HEK293 (cell line): Measurements from ENCODE around the gene USP6NL.

Experiments
- MYNN ChIP-seq: fragments of 450-650 bp; formaldehyde crosslinking; IDR thresholded peaks from 2 replicates; pipeline ENCODE4 v1.5.1; 2016; ENCODE audit warnings: missing biosample characterization, missing genetic modification characterization, borderline replicate concordance
- RBAK ChIP-seq: fragments of 450-650 bp; formaldehyde crosslinking; IDR thresholded peaks from 2 replicates; pipeline ENCODE4 v1.5.1; 2016; ENCODE audit warnings: missing biosample characterization, missing genetic modification characterization
- ZNF121 ChIP-seq: fragments of 450-650 bp; formaldehyde crosslinking; IDR thresholded peaks from 2 replicates; pipeline ENCODE4 v1.5.1; 2016; ENCODE audit warnings: missing biosample characterization, missing genetic modification characterization
- ZNF2 ChIP-seq: fragments of 450-650 bp; formaldehyde crosslinking; IDR thresholded peaks from 2 replicates; pipeline ENCODE4 v1.5.1; 2016; ENCODE audit warnings: missing biosample characterization, missing genetic modification characterization
- ZNF529 ChIP-seq: fragments of 450-650 bp; formaldehyde crosslinking; IDR thresholded peaks from 2 replicates; pipeline ENCODE4 v1.5.1; 2017; ENCODE audit warnings: missing genetic modification characterization, missing biosample characterization; ENCODE audit not compliant: insufficient replicate concordance
- ZNF639 ChIP-seq: fragments of 450-650 bp; formaldehyde crosslinking; IDR thresholded peaks from 2 replicates; pipeline ENCODE4 v1.5.1; 2016; ENCODE audit warnings: missing biosample characterization, missing genetic modification characterization
- TF ChIP-seq, protein P1 (sequence below): fragments of 450-650 bp; formaldehyde crosslinking; IDR thresholded peaks from 2 replicates; pipeline ENCODE4 v1.5.1; 2016; ENCODE audit warnings: missing biosample characterization, missing genetic modification characterization, low read depth
- TF ChIP-seq, protein P2 (sequence below): fragments of 450-650 bp; formaldehyde crosslinking; IDR thresholded peaks from 2 replicates; pipeline ENCODE4 v1.5.1; 2016; ENCODE audit warnings: missing biosample characterization, missing genetic modification characterization
- TF ChIP-seq, protein P3 (sequence below): sonication (generic); formaldehyde crosslinking; IDR thresholded peaks from 2 replicates; pipeline ENCODE4 v1.8.1; 2022; ENCODE audit warnings: mild to moderate bottlenecking, moderate library complexity, missing genetic modification reagents

- TF ChIP-seq ZNF121 (tag by site-specific recombination): no peak
- TF ChIP-seq, protein P1, sequence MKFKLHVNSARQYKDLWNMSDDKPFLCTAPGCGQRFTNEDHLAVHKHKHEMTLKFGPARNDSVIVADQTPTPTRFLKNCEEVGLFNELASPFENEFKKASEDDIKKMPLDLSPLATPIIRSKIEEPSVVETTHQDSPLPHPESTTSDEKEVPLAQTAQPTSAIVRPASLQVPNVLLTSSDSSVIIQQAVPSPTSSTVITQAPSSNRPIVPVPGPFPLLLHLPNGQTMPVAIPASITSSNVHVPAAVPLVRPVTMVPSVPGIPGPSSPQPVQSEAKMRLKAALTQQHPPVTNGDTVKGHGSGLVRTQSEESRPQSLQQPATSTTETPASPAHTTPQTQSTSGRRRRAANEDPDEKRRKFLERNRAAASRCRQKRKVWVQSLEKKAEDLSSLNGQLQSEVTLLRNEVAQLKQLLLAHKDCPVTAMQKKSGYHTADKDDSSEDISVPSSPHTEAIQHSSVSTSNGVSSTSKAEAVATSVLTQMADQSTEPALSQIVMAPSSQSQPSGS (tag by site-specific recombination): no peak
- TF ChIP-seq, protein P2, sequence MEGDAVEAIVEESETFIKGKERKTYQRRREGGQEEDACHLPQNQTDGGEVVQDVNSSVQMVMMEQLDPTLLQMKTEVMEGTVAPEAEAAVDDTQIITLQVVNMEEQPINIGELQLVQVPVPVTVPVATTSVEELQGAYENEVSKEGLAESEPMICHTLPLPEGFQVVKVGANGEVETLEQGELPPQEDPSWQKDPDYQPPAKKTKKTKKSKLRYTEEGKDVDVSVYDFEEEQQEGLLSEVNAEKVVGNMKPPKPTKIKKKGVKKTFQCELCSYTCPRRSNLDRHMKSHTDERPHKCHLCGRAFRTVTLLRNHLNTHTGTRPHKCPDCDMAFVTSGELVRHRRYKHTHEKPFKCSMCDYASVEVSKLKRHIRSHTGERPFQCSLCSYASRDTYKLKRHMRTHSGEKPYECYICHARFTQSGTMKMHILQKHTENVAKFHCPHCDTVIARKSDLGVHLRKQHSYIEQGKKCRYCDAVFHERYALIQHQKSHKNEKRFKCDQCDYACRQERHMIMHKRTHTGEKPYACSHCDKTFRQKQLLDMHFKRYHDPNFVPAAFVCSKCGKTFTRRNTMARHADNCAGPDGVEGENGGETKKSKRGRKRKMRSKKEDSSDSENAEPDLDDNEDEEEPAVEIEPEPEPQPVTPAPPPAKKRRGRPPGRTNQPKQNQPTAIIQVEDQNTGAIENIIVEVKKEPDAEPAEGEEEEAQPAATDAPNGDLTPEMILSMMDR: no peak
- no peak for TF ChIP-seq RBAK (tag by site-specific recombination)
- TF ChIP-seq ZNF529 (tag by site-specific recombination): no peak
- TF ChIP-seq, protein P3, sequence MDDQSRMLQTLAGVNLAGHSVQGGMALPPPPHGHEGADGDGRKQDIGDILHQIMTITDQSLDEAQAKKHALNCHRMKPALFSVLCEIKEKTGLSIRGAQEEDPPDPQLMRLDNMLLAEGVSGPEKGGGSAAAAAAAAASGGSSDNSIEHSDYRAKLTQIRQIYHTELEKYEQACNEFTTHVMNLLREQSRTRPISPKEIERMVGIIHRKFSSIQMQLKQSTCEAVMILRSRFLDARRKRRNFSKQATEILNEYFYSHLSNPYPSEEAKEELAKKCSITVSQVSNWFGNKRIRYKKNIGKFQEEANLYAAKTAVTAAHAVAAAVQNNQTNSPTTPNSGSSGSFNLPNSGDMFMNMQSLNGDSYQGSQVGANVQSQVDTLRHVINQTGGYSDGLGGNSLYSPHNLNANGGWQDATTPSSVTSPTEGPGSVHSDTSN (CRISPR knock-in tag): no peak
- no peak for TF ChIP-seq MYNN (tag by site-specific recombination)
- no peak for TF ChIP-seq ZNF639 (tag by site-specific recombination)
- TF ChIP-seq ZNF2 (tag by site-specific recombination): no peak
These were observed 25.3 kb downstream of the USP6NL start for GRCh38 chr10:11586170-11586569.
